ENCODE results near the gene MICAL3.

DNA sequence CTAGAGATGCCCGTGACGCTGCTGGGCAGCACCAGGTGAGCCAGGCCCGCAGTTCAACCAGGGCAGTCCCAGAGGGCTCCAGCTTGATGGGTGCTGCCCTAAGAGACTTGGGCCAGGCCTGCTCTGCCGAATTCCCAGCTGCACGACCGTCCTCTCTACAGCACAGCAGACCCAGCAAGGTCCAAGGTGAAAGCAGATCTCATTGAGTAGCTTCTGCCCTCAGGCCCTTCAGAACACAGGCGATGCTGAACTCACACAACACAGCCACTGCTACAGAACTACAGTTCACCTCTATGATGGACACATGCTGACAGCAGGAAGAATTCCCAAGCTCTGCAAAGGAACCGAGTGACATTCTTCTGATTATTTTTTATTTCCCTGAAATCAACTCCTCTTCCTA, 81.6 kb downstream of the MICAL3 start:
- TF ChIP-seq EZH2 (IDR thresholded peaks at IDR 0.05) (no peak), POLR2AphosphoS5 (IDR thresholded peaks at IDR 0.05; ENCODE audit: borderline replicate concordance, low read depth, low read length) (no peak), FOXP2 (optimal IDR thresholded peaks at IDR 0.05; ENCODE audit: control extremely low read depth, extremely low read length, insufficient read depth) (no peak)
